NCI-H748 (cell line): ENCODE measurements around the gene DOCK9.
"Not testable (repeated sequence)": the region's sequence is repeated elsewhere in the genome, so short reads cannot be mapped to it uniquely, and the experiment has no call there.

ENCODE experiments used
- DNase-seq: peaks from one replicate; lab custom pipeline; 2025; ENCODE audit not compliant: unreplicated experiment; lab: John Stamatoyannopoulos, UW

Gene DOCK9

GRCh38 chr13:98921015-98921580 lies 56.8 kb downstream of the DOCK9 start:
- DNase-seq, result no peak

GRCh38 chr13:98919566-98919965 lies 58.3 kb downstream of the DOCK9 start:
- no peak for DNase-seq

GRCh38 chr13:98918771-98919170 lies 59.1 kb downstream of the DOCK9 start:
- no peak for DNase-seq

- no peak for DNase-seq
Measured at GRCh38 chr13:98917116-98917515, 60.7 kb downstream of the DOCK9 start.

- no peak for DNase-seq
Measured at GRCh38 chr13:98916403-98916802, 61.5 kb downstream of the DOCK9 start.

GRCh38 chr13:98915981-98916380 lies 61.9 kb downstream of the DOCK9 start:
- no peak for DNase-seq

GRCh38 chr13:98915563-98915962 lies 62.3 kb downstream of the DOCK9 start:
- DNase-seq, result no peak

GRCh38 chr13:98913741-98914140 lies 64.1 kb downstream of the DOCK9 start:
- no peak for DNase-seq

GRCh38 chr13:98912846-98913245 lies 65.0 kb downstream of the DOCK9 start:
- DNase-seq, result no peak

GRCh38 chr13:98910501-98910951 lies 67.3 kb downstream of the DOCK9 start:
- DNase-seq, result peak; percentile 21

- DNase-seq, result no peak
Measured at GRCh38 chr13:98909016-98909415, 68.8 kb downstream of the DOCK9 start.

GRCh38 chr13:98906746-98907502 lies 70.9 kb downstream of the DOCK9 start:
- no peak for DNase-seq

GRCh38 chr13:98905199-98905598 lies 72.7 kb downstream of the DOCK9 start:
- DNase-seq, result no peak

- no peak for DNase-seq
Measured at GRCh38 chr13:98900442-98900841, 77.4 kb downstream of the DOCK9 start.

- no peak for DNase-seq
Measured at GRCh38 chr13:98897706-98898105, 80.2 kb downstream of the DOCK9 start.

- no peak for DNase-seq
Measured at GRCh38 chr13:98896868-98897144, 81.1 kb downstream of the DOCK9 start.

- DNase-seq, result no peak
Measured at GRCh38 chr13:98896083-98896867, 81.6 kb downstream of the DOCK9 start.

- DNase-seq, result not testable (repeated sequence)
Measured at GRCh38 chr13:98894814-98895213, 83.0 kb downstream of the DOCK9 start.

- DNase-seq, result no peak
Measured at GRCh38 chr13:98893371-98893770, 84.5 kb downstream of the DOCK9 start.

- no peak for DNase-seq
Measured at GRCh38 chr13:98892821-98893220, 85.0 kb downstream of the DOCK9 start.

- no peak for DNase-seq
Measured at GRCh38 chr13:98892077-98892476, 85.8 kb downstream of the DOCK9 start.

- no peak for DNase-seq
Measured at GRCh38 chr13:98890925-98891324, 86.9 kb downstream of the DOCK9 start.
